ENCODE measurements around the gene USP40. TPM values are rescaled to one million over a fixed set of nuclear protein-coding genes. Genes with fewer than 3 reads are reported as not detected.

USP40 gene
- total RNA-seq, 2 donors from 2014 or later: 22.1 to 32.7 TPM

DNA sequence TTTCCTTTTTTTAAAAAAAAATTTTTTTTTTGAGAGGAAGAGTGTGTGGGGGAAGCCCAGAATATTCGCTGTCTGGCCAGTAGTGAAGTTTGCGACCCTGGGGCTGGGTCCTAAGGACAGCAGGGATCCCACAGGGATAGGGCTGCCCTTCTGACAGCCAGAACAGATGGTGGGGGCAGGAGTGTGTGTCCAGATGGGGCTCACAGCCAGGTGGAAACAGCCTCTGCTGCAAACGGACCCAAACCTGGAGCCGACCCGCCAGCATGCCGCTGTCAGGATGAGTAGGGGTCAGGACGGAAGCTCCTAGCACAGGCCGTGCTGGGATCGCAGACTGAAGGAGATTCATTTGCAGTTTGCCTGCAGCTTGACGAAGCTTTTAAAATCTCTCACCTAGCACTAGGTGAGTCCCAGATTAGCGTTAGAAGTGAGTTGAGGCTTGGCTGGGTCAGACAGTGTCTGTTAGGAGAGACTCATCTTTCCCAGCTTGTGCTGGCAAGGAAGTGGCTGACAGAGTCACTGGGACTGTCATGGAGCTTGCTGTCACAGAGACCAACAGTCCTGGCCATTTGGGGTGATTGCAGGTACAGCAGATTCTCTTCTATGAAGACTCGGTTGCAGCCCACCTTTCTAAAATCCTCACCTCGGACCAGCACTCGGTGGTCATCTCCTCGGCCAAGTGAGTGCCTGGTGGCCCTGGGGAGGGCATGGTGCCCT, 118.9 kb downstream of the USP40 start:
- Histone ChIP-seq H3K9ac (ENCODE audit: low read depth in 2 of 2, low read length in 2 of 2) (no peak overlapping the region), H3K9me3 (no peaks in the 10 kb centered on the region), H3K27me3 (no peaks in the 10 kb centered on the region), H3K36me3 (peaks cover 15% of the 10 kb centered on the region), H3K4me1 (no peaks in the 10 kb centered on the region), H3K4me3 (no peak overlapping the region), H3K27ac (no peak overlapping the region)
- intact Hi-C loops (cut with DNase I): loop anchor here (2.0 to 10.0 kb wide), 3 partner anchors 90 to 383 kb away; no protein-coding TSS in a partner anchor
- no peak for DNase-seq
- TF ChIP-seq, protein P1, sequence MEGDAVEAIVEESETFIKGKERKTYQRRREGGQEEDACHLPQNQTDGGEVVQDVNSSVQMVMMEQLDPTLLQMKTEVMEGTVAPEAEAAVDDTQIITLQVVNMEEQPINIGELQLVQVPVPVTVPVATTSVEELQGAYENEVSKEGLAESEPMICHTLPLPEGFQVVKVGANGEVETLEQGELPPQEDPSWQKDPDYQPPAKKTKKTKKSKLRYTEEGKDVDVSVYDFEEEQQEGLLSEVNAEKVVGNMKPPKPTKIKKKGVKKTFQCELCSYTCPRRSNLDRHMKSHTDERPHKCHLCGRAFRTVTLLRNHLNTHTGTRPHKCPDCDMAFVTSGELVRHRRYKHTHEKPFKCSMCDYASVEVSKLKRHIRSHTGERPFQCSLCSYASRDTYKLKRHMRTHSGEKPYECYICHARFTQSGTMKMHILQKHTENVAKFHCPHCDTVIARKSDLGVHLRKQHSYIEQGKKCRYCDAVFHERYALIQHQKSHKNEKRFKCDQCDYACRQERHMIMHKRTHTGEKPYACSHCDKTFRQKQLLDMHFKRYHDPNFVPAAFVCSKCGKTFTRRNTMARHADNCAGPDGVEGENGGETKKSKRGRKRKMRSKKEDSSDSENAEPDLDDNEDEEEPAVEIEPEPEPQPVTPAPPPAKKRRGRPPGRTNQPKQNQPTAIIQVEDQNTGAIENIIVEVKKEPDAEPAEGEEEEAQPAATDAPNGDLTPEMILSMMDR (IDR thresholded peaks at IDR 0.05): no peak

DNA sequence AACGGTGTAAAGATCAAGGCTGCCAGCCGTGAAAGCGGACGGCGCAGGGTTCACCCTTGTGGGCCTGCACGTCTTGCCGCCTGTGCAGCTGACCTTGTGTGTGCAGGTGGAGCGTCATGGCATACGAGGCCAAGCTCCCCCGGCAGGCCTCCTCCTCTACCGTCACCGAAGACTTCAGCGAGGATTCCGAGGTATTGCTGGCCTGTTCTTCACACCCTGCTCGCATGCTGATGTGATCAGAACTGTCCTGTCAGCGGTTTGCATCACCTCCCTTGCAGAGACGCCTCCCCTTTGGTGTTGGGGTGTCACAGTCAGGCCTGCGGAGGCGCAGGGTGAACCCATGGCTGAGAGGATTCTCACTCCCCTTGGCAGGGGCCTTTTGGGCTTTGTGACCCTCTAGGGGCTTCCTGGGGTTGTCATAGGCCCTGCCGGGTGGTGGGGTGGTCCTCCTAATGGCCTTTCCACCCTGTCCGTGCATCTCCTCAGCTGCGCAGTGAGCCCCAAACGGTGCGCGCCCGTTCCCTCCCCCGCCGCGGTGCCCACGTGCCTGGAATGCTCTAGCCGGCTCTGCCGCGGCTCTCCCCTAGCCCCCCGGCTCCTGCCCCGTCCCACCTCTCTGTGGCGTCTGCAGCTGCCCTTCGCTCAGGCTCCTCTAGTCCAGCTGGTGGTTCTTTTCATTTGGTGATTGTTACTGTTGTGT, 119.8 kb downstream of the USP40 start:
- H3K4me3 ChIP-seq: no peak overlapping the region
- H3K9me3 ChIP-seq: no peaks in the 10 kb centered on the region
- no peaks in the 10 kb centered on the region for H3K4me1 ChIP-seq
- peaks cover 6% of the 10 kb centered on the region for H3K36me3 ChIP-seq
- TF ChIP-seq, protein P1 (IDR thresholded peaks at IDR 0.05): no peak
- no peak overlapping the region for H3K27ac ChIP-seq
- H3K27me3 ChIP-seq: no peaks in the 10 kb centered on the region
- no peak for DNase-seq
- no peak overlapping the region for H3K9ac ChIP-seq (ENCODE audit: low read depth in 2 of 2, low read length in 2 of 2)
- intact Hi-C loops (cut with DNase I): loop anchor here (2.0 to 10.0 kb wide), 3 partner anchors 89 to 384 kb away; no protein-coding TSS in a partner anchor

DNA sequence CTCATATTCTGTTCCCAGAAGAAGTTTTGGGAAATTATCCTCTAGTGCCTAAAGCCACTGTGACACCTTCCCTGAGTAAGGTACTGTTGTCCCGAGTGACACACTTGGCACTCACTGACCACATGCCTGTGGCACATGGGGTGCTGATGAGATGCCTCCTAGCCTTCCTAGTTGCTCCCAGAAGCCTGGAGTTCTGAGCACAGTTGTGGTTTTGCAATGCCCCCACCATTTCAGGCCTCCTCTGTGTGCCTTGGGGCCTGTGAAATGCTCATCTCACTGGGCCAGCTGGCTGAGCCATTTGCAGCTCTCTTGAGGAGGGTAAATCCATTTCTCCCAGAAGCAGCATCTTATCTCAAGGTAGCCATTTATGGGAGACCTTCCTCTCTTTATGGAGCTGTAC, 120.5 kb downstream of the USP40 start:
- H3K27ac ChIP-seq: no peak overlapping the region
- TF ChIP-seq, protein P1 (IDR thresholded peaks at IDR 0.05): no peak

DNA sequence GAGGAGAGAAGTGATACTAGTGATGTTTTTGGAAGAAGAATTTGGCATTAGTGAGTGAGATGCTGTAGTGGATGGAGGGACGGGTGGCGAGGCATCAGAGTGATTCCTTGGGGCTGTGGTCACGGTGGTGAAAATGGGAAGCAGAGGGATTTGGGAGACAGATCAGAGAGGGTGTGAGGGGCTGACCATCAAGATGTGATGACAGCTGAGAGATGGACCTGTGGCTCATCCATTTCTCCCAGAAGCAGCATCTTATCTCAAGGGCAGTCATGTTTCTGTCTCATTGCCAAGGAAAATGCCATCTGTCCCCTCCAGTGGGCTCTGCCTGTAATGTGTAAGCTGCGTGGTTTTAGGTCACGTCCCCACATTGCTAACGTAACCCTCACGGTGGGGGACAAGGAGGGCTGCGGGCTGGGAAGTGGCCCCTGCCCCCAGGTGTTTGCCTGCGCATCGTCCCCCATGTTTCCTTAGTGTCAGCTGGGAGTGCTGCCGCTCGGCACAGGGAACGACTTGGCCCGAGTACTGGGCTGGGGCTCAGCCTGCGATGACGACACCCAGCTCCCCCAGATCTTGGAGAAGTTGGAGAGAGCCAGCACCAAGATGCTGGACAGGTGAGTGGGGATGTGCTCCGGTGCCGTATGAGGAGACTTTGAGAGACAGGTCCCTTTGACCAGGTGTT, 121.3 kb downstream of the USP40 start:
- no peak for DNase-seq
- Histone ChIP-seq H3K4me3 (no peak overlapping the region), H3K27me3 (no peaks in the 10 kb centered on the region), H3K4me1 (no peaks in the 10 kb centered on the region), H3K9me3 (no peaks in the 10 kb centered on the region), H3K36me3 (peaks cover 4% of the 10 kb centered on the region), H3K27ac (no peak overlapping the region), H3K9ac (ENCODE audit: low read depth in 2 of 2, low read length in 2 of 2) (no peak overlapping the region)
- intact Hi-C loops (cut with DNase I): loop anchor here (5.0 to 10.0 kb wide), 2 partner anchors 88 to 160 kb away; no protein-coding TSS in a partner anchor
- TF ChIP-seq, protein P1 (IDR thresholded peaks at IDR 0.05): no peak

More for the DNA sequence above, 120.5 kb downstream of the USP40 start:
- H3K9ac ChIP-seq (ENCODE audit: low read depth in 2 of 2, low read length in 2 of 2): no peak overlapping the region
- peaks cover 4% of the 10 kb centered on the region for H3K36me3 ChIP-seq
- H3K9me3 ChIP-seq: no peaks in the 10 kb centered on the region
- intact Hi-C loops (cut with DNase I): loop anchor here (2.0 to 10.0 kb wide), 3 partner anchors 89 to 385 kb away; no protein-coding TSS in a partner anchor
- no peak for DNase-seq
- H3K4me1 ChIP-seq: no peaks in the 10 kb centered on the region
- H3K4me3 ChIP-seq: no peak overlapping the region
- no peaks in the 10 kb centered on the region for H3K27me3 ChIP-seq

DNA sequence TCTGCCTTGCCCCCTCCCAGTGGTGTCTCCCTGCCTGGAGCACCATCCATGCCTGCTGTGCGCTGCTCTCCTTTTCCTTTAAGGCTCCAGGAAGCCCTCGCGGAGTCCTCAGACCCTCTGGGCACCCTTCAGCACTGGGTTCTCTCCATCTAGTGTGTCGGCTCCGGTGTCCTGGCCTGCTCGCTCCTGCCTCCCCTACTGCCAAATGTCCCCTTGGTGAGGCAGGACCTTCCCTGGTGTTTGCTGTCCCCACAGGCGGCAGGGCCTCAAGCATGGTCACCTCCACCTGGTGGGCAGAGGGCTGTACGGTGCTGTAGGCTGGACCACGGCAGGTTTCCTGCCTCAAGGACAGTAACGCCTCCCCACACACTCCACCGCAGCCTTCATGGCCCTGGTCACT, 122.1 kb downstream of the USP40 start:
- H3K9ac ChIP-seq (ENCODE audit: low read depth in 2 of 2, low read length in 2 of 2): no peak overlapping the region
- intact Hi-C loops (cut with DNase I): loop anchor here (10.0 kb wide), 1 partner anchor 160 kb away; no protein-coding TSS in a partner anchor
- TF ChIP-seq, protein P1 (IDR thresholded peaks at IDR 0.05): no peak
- no peaks in the 10 kb centered on the region for H3K27me3 ChIP-seq
- H3K4me3 ChIP-seq: no peak overlapping the region
- H3K9me3 ChIP-seq: no peaks in the 10 kb centered on the region
- no peaks in the 10 kb centered on the region for H3K4me1 ChIP-seq
- no peak overlapping the region for H3K27ac ChIP-seq
- no peaks in the 10 kb centered on the region for H3K36me3 ChIP-seq
- DNase-seq: no peak
